NOMO-1 treated with dmso at 0.1 percent for 144 hours (cell line): ENCODE measurements around the gene PAFAH1B2.

Experiments
- DNase-seq: peaks from one replicate; lab custom pipeline; 2025; ENCODE audit not compliant: unreplicated experiment; lab: John Stamatoyannopoulos, UW

PAFAH1B2 gene

DNA sequence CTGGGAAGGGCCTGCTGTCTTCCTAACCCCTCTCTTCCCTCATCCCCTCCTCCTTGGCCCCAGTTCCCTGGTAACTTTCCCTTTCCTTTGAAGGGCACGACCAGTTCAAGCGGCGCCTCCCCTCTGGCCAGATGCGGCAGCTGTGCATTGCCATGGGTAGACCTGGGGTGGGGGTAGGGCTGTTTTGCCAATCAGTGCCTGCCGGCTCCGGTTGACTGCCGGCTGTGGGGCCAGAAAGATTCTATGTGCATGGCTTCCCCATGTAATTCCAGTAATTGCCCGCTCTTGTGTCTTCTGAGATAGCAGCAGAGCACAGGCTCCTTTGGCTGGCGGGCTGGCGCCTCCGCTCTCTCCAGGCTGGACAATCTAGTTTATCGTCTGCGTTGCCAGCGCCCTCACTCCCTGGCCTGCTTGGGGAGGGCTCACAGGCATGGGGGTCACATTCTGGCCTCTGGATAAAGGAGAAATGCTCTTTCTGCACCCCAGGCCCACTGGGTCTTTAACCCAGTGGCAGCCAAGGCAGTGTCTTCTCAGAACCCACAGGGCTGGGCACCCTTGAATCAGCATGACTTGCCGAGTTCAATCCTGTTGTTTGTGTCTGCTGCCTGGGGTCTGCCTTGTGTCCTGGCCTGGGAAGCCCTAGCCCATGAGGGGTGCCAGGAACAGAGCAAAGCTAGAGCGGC is 43.9 kb downstream of the PAFAH1B2 start:
- no peak for DNase-seq

DNA sequence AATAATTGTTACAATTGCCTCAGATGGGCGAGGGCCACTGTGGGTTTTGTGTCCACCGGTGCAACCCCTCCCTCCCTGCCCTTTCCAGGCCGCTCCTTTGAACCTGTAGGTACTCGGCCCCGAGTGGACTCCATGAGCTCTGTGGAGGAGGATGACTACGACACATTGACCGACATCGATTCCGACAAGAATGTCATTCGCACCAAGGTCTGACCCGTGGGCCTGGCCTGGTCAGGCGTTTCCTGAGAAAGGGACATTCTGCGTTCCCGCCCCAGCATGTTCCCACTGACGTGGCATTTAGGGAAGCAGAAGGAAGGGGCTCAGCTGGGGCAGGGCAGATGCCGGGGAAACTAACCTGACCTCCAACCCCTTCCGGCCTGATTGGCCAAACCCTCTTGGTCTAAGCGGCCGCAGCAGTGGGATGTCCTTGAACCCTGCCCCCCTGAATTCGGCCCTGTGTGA is 44.6 kb downstream of the PAFAH1B2 start:
- DNase-seq = no peak

DNA sequence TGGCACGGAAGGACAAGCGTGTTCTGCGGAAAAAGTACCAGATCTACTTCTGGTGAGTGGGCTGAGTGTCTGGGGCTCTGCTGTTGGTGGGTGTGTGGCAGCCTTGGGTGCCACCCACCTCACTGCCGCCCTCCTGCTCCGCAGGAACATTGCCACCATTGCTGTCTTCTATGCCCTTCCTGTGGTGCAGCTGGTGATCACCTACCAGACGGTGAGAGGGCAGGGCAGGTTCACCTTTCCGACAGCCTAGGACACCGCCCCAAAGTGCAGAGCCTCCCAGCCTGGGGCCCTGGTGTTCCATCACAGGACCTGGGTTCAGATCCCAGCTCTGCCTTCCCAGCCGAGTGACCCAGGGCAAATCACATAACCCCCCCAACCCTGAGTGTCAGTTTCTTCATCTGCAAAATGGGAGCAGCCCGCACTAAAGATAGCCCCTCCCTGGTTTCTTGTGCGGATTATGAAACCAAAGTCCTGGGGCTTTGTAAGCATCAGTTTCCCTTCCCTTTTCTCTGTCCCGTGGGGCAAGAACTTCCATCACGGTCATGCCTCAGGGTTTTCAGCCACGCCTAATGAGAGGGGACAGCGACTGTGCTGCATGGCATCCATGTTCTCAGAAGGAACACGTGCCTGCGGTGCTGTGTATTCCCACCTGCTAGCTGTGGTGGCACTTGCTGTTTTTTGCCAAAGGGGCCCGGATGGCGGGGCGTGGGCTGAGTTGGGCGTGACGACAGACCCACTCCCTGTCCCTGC is 45.3 kb downstream of the PAFAH1B2 start:
- peak; percentile 76 for DNase-seq

DNA sequence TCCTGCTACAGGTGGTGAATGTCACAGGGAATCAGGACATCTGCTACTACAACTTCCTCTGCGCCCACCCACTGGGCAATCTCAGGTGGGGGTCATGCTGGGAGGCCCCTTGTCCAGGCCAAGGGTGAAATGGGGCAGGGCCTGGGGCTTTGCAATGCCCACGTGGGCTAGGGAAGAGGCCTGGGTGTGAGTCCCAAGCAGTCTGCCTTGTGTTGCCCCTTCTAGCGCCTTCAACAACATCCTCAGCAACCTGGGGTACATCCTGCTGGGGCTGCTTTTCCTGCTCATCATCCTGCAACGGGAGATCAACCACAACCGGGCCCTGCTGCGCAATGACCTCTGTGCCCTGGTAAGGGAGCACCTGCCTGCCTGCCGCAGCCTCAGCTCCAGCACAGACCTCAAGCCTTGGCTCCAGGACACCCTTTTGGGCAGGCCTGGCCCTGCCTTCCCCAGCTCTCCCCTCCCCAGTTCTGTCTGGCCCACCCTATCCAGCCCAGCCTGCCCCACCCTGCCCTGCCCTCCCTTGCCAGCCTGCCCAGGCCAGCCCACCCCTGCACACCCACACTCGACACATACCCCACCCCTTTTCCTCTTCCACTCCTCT is 46.0 kb downstream of the PAFAH1B2 start:
- DNase-seq = no peak

DNA sequence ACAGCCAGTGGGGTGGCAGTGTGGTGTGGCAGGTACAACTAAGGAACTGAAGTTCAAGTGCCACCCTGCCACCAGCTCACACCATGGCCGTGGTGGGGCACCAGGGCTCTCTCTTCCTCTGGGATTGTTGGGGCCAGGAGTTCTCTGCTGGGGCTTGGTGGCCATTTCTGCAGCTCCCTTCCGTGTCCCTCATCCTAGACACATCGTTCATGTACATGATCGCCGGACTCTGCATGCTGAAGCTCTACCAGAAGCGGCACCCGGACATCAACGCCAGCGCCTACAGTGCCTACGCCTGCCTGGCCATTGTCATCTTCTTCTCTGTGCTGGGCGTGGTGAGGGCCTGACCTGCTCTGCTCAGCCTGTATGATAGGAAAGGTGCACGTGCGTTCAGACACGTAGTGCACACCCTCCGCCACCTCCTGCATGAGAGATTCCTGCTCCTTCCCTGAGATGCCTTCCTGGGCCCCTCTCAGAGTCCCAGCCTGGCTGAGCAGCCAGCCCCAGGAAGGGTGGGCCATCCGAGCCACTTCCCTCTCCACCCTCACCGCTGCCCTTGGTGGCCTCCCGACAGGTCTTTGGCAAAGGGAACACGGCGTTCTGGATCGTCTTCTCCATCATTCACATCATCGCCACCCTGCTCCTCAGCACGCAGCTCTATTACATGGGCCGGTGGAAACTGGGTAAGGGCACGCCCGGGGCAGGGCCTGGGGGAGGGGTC is 47.8 kb downstream of the PAFAH1B2 start:
- no peak for DNase-seq

DNA sequence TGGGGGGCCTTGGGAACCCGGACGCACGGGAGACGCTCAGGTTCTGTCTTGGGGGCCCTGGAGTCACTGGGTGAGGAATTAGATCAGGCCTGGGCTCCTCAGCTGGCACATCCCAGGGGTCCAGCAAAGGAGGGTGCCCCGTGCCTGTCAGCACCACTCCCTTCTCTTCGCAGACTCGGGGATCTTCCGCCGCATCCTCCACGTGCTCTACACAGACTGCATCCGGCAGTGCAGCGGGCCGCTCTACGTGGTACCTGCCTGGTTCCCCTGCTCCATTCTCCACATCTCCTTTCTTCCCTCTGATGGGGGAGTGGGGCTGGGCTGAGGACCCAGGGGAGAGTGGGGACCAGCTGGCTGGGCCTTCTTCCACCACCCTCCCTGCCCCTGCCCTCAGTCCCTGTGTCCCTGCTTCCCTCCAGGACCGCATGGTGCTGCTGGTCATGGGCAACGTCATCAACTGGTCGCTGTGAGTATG is 48.4 kb downstream of the PAFAH1B2 start:
- DNase-seq = no peak

DNA sequence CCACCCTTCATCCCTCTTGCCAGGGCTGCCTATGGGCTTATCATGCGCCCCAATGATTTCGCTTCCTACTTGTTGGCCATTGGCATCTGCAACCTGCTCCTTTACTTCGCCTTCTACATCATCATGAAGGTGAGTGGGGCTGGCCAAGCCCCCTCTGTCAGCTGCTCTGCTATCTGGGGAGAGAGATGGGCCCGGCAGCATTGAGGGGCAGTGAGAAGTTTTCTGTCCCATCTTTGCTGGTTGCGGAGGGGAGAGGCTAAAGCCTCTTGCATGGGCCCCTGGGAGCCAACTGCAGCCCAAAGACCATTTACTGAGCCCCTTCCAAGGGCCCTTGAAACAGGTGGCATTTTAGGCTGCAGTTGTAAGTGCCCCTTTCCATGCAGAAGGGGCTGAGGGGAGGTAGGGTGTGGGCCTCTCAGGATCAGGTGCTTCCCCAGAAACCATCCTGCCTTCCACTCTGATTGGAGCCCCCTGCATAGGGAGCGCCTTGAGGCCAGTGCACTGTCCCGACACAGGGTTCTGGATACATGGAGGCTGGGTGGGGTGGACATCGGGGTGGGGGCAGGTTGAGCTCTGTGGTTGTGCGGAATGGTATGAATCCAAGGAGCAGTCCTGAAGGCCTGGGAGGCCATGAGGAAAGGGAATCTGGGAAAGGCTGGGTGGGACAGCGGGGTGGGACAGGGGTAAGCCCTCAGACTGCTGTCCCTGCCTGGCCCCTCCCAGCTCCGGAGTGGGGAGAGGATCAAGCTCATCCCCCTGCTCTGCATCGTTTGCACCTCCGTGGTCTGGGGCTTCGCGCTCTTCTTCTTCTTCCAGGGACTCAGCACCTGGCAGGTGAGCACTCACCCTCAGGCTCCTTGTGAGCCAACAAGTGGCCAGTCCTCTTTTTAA is 49.3 kb downstream of the PAFAH1B2 start:
- no peak for DNase-seq

DNA sequence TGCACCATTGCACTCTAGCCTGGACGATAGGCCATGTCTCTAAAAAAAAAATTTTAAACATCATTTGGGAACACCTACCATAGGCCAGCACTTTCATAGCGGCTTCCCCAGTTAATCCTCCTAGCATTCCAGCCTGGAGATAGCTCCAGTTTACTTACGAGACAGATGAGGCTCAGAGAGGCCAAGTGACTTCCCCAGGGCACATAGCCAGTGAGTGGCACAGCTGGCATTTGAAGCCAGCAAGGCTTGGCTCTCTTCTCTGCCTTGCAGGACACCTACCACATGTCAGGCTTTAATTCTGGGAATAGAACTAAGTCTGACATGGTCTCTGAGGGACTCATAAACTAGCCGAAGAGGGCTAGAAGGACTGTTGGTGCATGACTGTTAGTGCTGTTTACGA is 50.2 kb downstream of the PAFAH1B2 start:
- DNase-seq = no peak

DNA sequence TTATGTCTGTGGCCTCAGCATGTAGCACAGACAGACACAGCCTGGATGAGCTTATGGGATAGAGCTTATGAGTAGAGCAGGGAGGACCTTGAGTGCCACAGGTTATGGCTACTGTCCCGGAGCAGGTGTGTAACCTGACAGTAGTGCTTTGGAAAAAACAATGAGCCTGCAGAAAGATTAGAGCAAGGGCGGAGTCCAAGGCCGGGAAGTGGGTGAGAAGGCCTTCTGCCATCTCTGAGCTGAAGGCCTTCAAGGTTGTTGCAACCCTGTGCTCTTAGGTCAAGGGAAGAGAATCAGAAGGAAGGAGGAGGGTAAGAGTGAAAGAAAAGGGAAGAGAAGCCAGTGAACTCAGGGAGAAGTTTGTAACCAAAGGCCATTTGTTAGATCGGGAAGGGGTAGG is 51.2 kb downstream of the PAFAH1B2 start:
- no peak for DNase-seq

DNA sequence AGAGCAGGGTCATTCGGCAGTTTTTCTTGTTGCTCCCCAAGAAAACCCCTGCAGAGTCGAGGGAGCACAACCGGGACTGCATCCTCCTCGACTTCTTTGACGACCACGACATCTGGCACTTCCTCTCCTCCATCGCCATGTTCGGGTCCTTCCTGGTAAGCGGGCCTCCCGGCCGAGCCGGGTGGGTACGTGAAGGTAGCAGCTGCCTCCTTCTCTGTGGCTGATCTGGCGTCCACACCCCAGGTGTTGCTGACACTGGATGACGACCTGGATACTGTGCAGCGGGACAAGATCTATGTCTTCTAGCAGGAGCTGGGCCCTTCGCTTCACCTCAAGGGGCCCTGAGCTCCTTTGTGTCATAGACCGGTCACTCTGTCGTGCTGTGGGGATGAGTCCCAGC is 51.7 kb downstream of the PAFAH1B2 start:
- no peak for DNase-seq

DNA sequence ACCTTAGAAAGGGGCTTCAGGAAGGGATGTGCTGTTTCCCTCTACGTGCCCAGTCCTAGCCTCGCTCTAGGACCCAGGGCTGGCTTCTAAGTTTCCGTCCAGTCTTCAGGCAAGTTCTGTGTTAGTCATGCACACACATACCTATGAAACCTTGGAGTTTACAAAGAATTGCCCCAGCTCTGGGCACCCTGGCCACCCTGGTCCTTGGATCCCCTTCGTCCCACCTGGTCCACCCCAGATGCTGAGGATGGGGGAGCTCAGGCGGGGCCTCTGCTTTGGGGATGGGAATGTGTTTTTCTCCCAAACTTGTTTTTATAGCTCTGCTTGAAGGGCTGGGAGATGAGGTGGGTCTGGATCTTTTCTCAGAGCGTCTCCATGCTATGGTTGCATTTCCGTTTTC is 52.9 kb downstream of the PAFAH1B2 start:
- DNase-seq = no peak

DNA sequence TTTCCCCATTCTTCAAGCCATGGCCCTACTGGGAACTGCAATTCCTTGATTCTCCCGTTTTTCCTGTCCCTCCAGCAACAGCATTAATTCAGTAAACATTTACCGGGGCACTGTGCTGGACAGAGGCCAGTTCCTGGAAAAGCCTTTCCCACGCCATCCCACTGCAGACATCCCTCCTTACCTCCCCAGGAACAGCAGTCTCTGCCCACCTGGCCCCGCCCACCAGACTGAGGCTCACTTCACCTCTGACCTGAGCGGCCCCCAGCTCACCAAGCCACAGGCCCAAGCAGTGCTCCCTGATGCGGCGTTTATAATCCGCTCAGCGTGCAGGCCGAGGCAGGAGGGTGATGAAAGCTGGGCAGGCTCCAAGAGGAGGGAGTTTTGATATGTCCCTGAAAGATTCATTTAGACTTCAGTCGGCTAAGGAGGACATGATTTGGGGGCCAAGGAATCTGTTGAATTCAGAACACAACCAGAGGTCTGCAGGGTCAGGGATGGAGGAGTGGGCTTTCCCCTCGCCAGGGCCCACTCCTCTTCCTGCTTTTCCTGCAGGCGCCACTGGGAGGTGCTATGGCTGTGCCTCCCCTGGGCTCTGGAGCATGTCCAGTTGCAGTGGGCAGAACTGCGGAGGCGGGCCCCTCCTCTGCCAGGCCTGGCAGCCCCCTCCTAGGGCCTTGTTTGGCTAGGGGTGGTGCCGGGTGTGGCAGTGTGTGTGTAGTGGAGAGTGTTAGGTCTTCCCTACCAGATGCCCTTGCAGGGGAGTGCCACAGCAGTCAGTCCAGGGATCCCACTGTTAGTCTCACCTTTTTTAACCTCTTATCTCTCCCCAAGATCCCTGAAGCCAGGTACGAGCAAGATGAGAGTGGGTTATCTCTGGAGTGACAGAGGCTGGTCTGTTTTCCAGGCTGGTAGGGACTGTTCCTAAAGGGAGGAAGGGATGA is 53.7 kb downstream of the PAFAH1B2 start:
- no peak for DNase-seq

DNA sequence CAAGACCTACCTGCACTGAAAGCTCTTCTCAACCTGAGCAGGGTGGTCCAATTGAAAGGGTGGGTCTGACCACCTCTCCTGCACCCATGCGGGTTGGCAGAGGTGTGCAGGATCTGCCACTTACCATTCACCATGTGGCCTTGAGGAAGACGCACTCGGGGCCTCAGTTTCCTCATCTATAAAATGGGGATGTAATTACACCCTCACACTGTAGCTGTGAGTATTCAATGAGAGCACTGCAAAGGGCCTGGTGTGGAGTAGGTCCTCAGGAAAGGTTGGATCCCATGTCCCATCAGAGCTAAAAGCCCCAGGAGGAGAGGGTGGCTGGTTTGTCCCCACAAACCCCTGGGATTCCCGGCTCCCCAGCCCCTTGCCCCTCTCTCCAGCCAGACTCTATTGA is 54.5 kb downstream of the PAFAH1B2 start:
- no peak for DNase-seq

DNA sequence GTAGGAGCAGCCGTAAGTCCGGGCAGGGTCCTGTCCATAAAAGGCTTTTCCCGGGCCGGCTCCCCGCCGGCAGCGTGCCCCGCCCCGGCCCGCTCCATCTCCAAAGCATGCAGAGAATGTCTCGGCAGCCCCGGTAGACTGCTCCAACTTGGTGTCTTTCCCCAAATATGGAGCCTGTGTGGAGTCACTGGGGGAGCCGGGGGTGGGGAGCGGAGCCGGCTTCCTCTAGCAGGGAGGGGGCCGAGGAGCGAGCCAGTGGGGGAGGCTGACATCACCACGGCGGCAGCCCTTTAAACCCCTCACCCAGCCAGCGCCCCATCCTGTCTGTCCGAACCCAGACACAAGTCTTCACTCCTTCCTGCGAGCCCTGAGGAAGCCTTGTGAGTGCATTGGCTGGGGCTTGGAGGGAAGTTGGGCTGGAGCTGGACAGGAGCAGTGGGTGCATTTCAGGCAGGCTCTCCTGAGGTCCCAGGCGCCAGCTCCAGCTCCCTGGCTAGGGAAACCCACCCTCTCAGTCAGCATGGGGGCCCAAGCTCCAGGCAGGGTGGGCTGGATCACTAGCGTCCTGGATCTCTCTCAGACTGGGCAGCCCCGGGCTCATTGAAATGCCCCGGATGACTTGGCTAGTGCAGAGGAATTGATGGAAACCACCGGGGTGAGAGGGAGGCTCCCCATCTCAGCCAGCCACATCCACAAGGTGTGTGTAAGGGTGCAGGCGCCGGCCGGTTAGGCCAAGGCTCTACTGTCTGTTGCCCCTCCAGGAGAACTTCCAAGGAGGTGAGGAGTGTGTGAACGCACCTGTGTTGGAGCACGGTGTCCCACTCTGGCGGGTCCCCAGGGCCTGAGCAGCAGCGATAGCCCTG is 55.2 kb downstream of the PAFAH1B2 start, which contains the start of gene TAGLN:
TAGLN (plus strand) TSS at position 318 of the 863 bp plus-strand sequence. CDS start 3,644 bp downstream, outside the sequence.
- DNase-seq = no peak

DNA sequence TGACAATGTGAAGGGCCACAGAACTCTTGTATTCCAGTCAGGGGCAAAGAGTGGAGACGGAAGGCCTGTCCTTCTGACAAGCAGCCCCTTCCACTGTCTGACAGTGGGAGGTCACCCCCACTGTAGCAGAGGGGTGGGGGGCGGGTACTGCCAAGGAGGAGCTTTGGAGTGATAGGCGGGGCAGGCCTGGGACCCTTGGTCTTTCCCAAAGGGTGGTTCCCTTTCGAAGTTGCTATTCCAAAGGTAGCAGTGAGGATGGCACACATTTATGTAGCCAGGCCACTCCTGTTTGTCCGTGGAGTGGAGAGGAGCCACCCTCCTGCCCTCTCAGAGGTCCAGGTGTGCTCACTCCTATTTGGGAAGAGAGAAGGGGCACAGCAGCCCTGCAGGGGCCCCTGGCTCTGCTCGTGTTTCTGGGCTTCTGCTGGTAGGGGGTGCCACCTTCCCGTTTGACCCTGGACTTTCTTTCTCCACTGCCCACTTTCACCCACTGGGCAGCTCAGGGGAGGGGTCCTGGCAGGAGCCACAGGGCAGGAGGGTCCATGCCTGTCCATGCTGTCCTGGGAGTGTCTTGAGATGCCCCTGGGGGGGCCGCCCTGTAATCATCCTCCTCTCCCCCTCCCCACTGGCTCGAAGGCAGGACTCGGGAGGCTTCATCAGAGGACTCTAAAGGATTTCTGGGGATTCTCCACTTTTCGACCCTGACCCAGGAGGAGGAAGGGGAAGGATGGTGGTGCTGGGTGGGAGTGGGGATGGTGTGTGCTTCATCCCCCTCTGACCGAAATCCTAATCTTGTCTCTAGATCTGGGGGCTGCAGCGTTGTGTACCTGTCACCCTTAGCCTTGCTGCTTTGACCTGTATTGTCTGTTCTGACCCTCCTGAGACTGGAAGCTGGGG is 56.1 kb downstream of the PAFAH1B2 start:
- DNase-seq = no peak

DNA sequence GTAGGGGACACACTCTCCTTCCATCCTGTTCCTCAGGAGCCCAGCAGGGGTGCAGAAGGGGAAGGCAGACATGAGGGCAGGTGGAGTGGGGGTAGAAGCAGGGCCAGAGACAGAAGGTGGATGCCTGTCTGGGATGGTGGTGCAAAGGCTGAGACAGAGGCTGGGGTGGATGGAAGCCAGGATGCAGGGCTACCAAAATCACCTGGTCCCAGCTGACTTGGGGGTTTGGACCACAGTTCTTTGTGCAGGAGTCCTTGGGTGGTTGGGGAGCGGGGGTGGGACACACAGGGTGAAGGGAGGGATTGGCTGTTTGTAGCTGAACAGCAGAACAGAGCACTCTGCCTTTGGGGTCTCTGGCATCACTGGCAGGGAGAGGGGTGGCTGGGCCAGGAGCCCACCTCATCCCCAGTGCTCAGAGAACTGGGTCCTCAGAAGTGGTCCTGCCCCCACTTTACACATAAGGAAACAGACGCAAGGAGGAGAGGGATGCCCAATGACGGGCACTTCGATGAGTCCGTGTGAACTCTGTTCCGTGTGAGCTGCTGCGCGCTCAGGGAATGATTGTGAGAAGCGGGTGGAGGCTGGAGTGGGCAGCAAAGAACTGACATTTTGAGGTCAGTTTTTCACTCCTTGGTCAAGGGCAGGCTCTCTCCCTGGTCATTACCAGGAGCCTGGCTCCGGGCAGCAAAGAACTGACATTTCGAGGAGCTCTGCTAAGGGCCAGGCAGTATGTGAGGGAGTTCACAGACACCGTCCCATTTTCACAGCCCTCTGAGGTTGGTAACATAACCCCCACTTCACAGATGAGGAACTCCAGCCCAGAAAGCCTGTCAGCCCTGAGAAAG is 56.9 kb downstream of the PAFAH1B2 start:
- no peak for DNase-seq
